Transverse colon (tissue), 4 donors: ENCODE results near the gene TRPM4. TPM values are rescaled to one million over a fixed set of nuclear protein-coding genes. Genes with fewer than 3 reads are reported as not detected.

Experiments
- DNase-seq: peaks from one replicate; pipeline ENCODE4 v3.0.0-alpha.2; 2019
- H3K27ac ChIP-seq, 4 donors: fragments of 200-600 bp; sonication (generic); 2 replicates each; pipeline ENCODE4 v1.5.1; 2016 to 2018; ENCODE audit warnings: inconsistent platforms in 4 of 4
- H3K27me3 ChIP-seq: fragments of 200-600 bp; sonication (generic); 2 replicates; pipeline ENCODE4 v1.5.1; 2017; ENCODE audit warnings: inconsistent platforms
- H3K36me3 ChIP-seq, 4 donors: fragments of 200-600 bp; sonication (generic); 2 replicates each; pipeline ENCODE4 v1.5.1; 2017 to 2019; ENCODE audit warnings: inconsistent platforms in 4 of 4
- H3K4me1 ChIP-seq, 4 donors: fragments of 200-600 bp; sonication (generic); 2 replicates each; pipeline ENCODE4 v1.5.1; 2017 to 2020; ENCODE audit warnings: inconsistent platforms in 4 of 4
- H3K4me3 ChIP-seq, 4 donors: fragments of 200-600 bp; sonication (generic); 1 replicate in 1 of 4; 2 replicates in 3 of 4; pipeline versions ENCODE4 v1.5.1 to v1.6.1; 2017 to 2019; ENCODE audit warnings: inconsistent platforms in 4 of 4
- H3K9me3 ChIP-seq, 2 donors: fragments of 200-600 bp; sonication (generic); 2 replicates each; pipeline ENCODE4 v1.5.1; 2017 to 2019; ENCODE audit warnings: inconsistent platforms in 2 of 2
- CTCF ChIP-seq, 5 experiments: fragments of 200-600 bp in 3 of 5; fragments of 450-650 bp in 2 of 5; sonication (generic) in 3 of 5; IDR thresholded peaks; 1 replicate in 2 of 5; 2 replicates in 3 of 5; pipeline ENCODE4 v1.5.1; 2016 to 2017; ENCODE audit warnings: antibody characterized with exemption in 5 of 5, inconsistent platforms in 3 of 5, mild to moderate bottlenecking in 2 of 5, moderate library complexity in 1 of 5
- EP300 ChIP-seq: sonication (generic); formaldehyde crosslinking; IDR thresholded peaks from one replicate; pipeline ENCODE4 v1.6.1; 2017; ENCODE audit warnings: antibody characterized with exemption, low read depth
- POLR2A ChIP-seq: fragments of 450-650 bp; IDR thresholded peaks from one replicate; pipeline ENCODE4 v1.6.1; 2016; ENCODE audit warnings: antibody characterized with exemption, mild to moderate bottlenecking, moderate library complexity
- POLR2AphosphoS5 ChIP-seq, 3 donors: sonication (generic); formaldehyde crosslinking; IDR thresholded peaks; one replicate each; pipeline ENCODE4 v1.6.1; 2016; ENCODE audit warnings: antibody characterized with exemption in 3 of 3
- WGBS, 2 donors: methylation state at CpG; one replicate each; pipeline ENCODE4 v1.1.5; 2018; ENCODE audit warnings: low coverage in 1 of 2; 5-methylcytosine and 5-hydroxymethylcytosine counted together
- in situ Hi-C, 4 donors: fragments of 200-750 bp; cut with MboI; loops; one replicate each; pipeline versions ENCODE4 v1.15.0 to v1.15.1; 2017; ENCODE audit warnings: low sequenced_read_pairs in 3 of 4, low pct_ligation_motif_present in 1 of 4, low pct_unique_long_range_greater_than_20kb in 1 of 4
- intact Hi-C: fragments of 100-400 bp; cut with DNase I; formaldehyde crosslinking; loops from one replicate; pipeline ENCODE4 v1.15.1; 2023; ENCODE audit warnings: low total_unique reads
- total RNA-seq, 4 donors: library from RNA; depleted of rRNA; stranded (reverse); fragments of >200 nt; gene quantifications; one replicate each; pipeline ENCODE4 v1.1.0, GENCODE V29; 2016

Gene TRPM4
- total RNA-seq, 4 donors from 2014 or later: 247 to 884 (median 568) TPM

GRCh38 chr19:49212016-49212701, 54.6 kb downstream of the TRPM4 start:
- no peaks in the 10 kb centered on the region for H3K27me3 ChIP-seq
- DNase-seq: no peak
- intact Hi-C loops: no loop called here
- H3K27ac ChIP-seq: no peak overlapping the region
- H3K9me3 ChIP-seq: no peaks in the 10 kb centered on the region
- WGBS, 2 donors: 62 to 64% methylated on average over 7 of the region's 7 CpGs
- no peak overlapping the region for H3K4me3 ChIP-seq
- in situ Hi-C loops: loop anchor here in 1 of 4 donors (25.0 kb wide), 1 partner anchor 125 kb away; the partner anchor contains the start of gene SNRNP70
- peaks cover 0 to 12% (median 5%) of the 10 kb centered on the region in 4 donors for H3K36me3 ChIP-seq
- peaks cover 0 to 8% (median 0%) of the 10 kb centered on the region in 4 donors for H3K4me1 ChIP-seq
- TF ChIP-seq CTCF (IDR thresholded peaks at IDR 0.05) (no peak), POLR2AphosphoS5 (IDR thresholded peaks at IDR 0.05) (no peak), POLR2A (no peak), EP300 (no peak)

GRCh38 chr19:49213791-49214190, 56.2 kb downstream of the TRPM4 start:
- in situ Hi-C loops: loop anchor here in 1 of 4 donors (25.0 kb wide), 1 partner anchor 126 kb away; the partner anchor contains the start of gene SNRNP70
- peaks cover 0 to 11% (median 5%) of the 10 kb centered on the region in 4 donors for H3K36me3 ChIP-seq
- DNase-seq: no peak
- H3K4me3 ChIP-seq: no peak overlapping the region
- H3K4me1 ChIP-seq: no peaks in the 10 kb centered on the region
- H3K27me3 ChIP-seq: no peaks in the 10 kb centered on the region
- H3K27ac ChIP-seq: no peak overlapping the region
- intact Hi-C loops: no loop called here
- 80 to 86% methylated on average over 13 of the region's 13 CpGs for WGBS, 2 donors
- H3K9me3 ChIP-seq: no peaks in the 10 kb centered on the region
- TF ChIP-seq POLR2AphosphoS5 (IDR thresholded peaks at IDR 0.05) (no peak), CTCF (IDR thresholded peaks at IDR 0.05) (peak in 1 of 5 experiments; percentile 7)

GRCh38 chr19:49214701-49215100, 57.1 kb downstream of the TRPM4 start:
- H3K27ac ChIP-seq: peak overlapping the region in 2 of 4 donors; percentile 23 to 34
- no peaks in the 10 kb centered on the region for H3K9me3 ChIP-seq
- intact Hi-C loops (no loop called here), in situ Hi-C loops (loop anchor here in 1 of 4 donors (25.0 kb wide), 1 partner anchor 127 kb away; the partner anchor contains the start of gene SNRNP70)
- no peaks in the 10 kb centered on the region for H3K4me1 ChIP-seq
- peak; percentile 44 for DNase-seq
- WGBS, 2 donors: 82 to 96% methylated on average over 5 to 9 of the region's 9 CpGs
- no peaks in the 10 kb centered on the region for H3K27me3 ChIP-seq
- TF ChIP-seq CTCF (IDR thresholded peaks at IDR 0.05) (no peak), POLR2A (no peak)
- no peak overlapping the region for H3K4me3 ChIP-seq
- H3K36me3 ChIP-seq: peaks cover 0 to 11% (median 5%) of the 10 kb centered on the region in 4 donors

DNA sequence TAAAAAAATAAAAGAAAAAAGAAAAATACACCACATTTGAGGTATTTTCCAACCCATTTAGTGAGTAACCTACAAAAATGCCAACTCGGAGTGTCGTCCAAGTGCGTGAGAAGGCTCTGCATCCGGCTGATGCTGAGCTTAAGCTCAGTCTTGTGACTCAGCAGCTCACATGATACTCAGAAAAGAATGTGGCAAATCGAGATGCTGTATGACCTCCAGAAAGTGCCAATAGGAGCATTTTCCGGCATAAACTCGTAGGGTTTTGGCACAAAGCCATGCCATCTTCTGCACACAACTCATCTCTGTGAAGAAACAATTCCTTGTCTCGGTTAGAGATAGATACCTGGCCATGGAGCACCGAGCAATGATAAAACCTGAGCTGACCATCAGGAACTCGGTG, 58.5 kb downstream of the TRPM4 start:
- intact Hi-C loops: no loop called here
- Histone ChIP-seq H3K27me3 (no peaks in the 10 kb centered on the region), H3K9me3 (no peaks in the 10 kb centered on the region), H3K36me3 (peaks cover 0 to 7% (median 3%) of the 10 kb centered on the region in 4 donors), H3K27ac (no peak overlapping the region), H3K4me3 (no peak overlapping the region), H3K4me1 (no peaks in the 10 kb centered on the region)
- 64 to 87% methylated on average over 4 to 10 of the region's 10 CpGs for WGBS, 2 donors
- DNase-seq: no peak
- no peak for TF ChIP-seq EP300
- no peak for TF ChIP-seq CTCF (IDR thresholded peaks at IDR 0.05)
- TF ChIP-seq POLR2AphosphoS5 (IDR thresholded peaks at IDR 0.05): no peak
- TF ChIP-seq POLR2A: no peak
- in situ Hi-C loops: loop anchor here in 1 of 4 donors (25.0 kb wide), 1 partner anchor 129 kb away; the partner anchor contains the start of gene SNRNP70
